Tibial nerve (tissue), 4 donors: ENCODE data around the gene TTBK2.

ENCODE experiments used
- EP300 ChIP-seq, 2 donors: sonication (generic); formaldehyde crosslinking; IDR thresholded peaks; one replicate each; pipeline ENCODE4 v1.6.1; 2017; ENCODE audit warnings: antibody characterized with exemption in 2 of 2, mild to moderate bottlenecking in 1 of 2
- POLR2A ChIP-seq, 2 donors: fragments of 450-650 bp; IDR thresholded peaks; one replicate each; pipeline ENCODE4 v1.6.1; 2017; ENCODE audit warnings: antibody characterized with exemption in 2 of 2, mild to moderate bottlenecking in 2 of 2, moderate library complexity in 2 of 2
- TF ChIP-seq, protein P1 (sequence below), 5 experiments: fragments of 200-600 bp in 3 of 5; fragments of 450-650 bp in 2 of 5; sonication (generic) in 3 of 5; IDR thresholded peaks; one replicate each; pipeline ENCODE4 v1.5.1; 2016 to 2019; ENCODE audit warnings: antibody characterized with exemption in 5 of 5, mild to moderate bottlenecking in 3 of 5, moderate library complexity in 2 of 5

GRCh38 chr15:42750306-42750705, 170.3 kb downstream of the TTBK2 start:
- TF ChIP-seq POLR2A (IDR thresholded peaks at IDR 0.05) (no peak), EP300 (IDR thresholded peaks at IDR 0.05) (no peak)
- TF ChIP-seq, protein P1, sequence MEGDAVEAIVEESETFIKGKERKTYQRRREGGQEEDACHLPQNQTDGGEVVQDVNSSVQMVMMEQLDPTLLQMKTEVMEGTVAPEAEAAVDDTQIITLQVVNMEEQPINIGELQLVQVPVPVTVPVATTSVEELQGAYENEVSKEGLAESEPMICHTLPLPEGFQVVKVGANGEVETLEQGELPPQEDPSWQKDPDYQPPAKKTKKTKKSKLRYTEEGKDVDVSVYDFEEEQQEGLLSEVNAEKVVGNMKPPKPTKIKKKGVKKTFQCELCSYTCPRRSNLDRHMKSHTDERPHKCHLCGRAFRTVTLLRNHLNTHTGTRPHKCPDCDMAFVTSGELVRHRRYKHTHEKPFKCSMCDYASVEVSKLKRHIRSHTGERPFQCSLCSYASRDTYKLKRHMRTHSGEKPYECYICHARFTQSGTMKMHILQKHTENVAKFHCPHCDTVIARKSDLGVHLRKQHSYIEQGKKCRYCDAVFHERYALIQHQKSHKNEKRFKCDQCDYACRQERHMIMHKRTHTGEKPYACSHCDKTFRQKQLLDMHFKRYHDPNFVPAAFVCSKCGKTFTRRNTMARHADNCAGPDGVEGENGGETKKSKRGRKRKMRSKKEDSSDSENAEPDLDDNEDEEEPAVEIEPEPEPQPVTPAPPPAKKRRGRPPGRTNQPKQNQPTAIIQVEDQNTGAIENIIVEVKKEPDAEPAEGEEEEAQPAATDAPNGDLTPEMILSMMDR (IDR thresholded peaks at IDR 0.05): no peak
